ENCODE data around the gene MEIKIN. TPM values are rescaled to one million over a fixed set of nuclear protein-coding genes. Genes with fewer than 3 reads are reported as not detected.

Gene MEIKIN
- total RNA-seq, 2 experiments from 2014 or later, result not detected

- ChIA-PET POLR2A (interaction anchor here (0.7 kb wide), 1 partner anchor 918 kb away, joined by 4 read pairs; no protein-coding TSS in a partner anchor), CTCF (ENCODE audit: unreplicated experiment) (no interaction called here)
- DNase-seq (ENCODE audit: low spot score), result no peak
- H3K4me2 ChIP-seq (ENCODE audit: low read length), result no peak overlapping the region
- no peaks in the 10 kb centered on the region for H3K9me2 ChIP-seq (ENCODE audit: insufficient read depth, low read length)
- no peak overlapping the region for H3K4me3 ChIP-seq (ENCODE audit: low read depth, low read length, poor library complexity, severe bottlenecking)
- no peaks in the 10 kb centered on the region for H3K9me3 ChIP-seq (ENCODE audit: low read length)
- H2AFZ ChIP-seq (ENCODE audit: low read length), result no peak overlapping the region
- intact Hi-C loops (cut with micrococcal nuclease; ENCODE audit: unreplicated experiment), result no loop called here
- H3K79me2 ChIP-seq (ENCODE audit: insufficient read depth, low read depth, low read length), result no peaks in the 10 kb centered on the region
- H3K27ac ChIP-seq (ENCODE audit: low read depth, low read length, poor library complexity, severe bottlenecking), result no peak overlapping the region
- no peak for TF ChIP-seq CTCF (conservative IDR thresholded peaks at IDR 0.05; ENCODE audit: low read length)
- TF ChIP-seq EZH2phosphoT487 (IDR thresholded peaks at IDR 0.05; ENCODE audit: borderline replicate concordance, low read depth, low read length), result no peak
- H3K4me1 ChIP-seq (ENCODE audit: insufficient read depth, low read length, poor library complexity, severe bottlenecking), result no peaks in the 10 kb centered on the region
- no TSS peak for BruUV-seq (replicated peaks)
- no peaks in the 10 kb centered on the region for H4K20me1 ChIP-seq (ENCODE audit: insufficient read depth, low read length)
- no peaks in the 10 kb centered on the region for H3K36me3 ChIP-seq (ENCODE audit: insufficient read depth, low read length)
Measured at GRCh38 chr5:131939690-131940345, 5.6 kb downstream of the MEIKIN start.

GRCh38 chr5:131932235-131932634, 13.2 kb downstream of the MEIKIN start:
- intact Hi-C loops (cut with micrococcal nuclease; ENCODE audit: unreplicated experiment), result no loop called here
- H3K36me3 ChIP-seq (ENCODE audit: insufficient read depth, low read length), result no peaks in the 10 kb centered on the region
- H3K4me3 ChIP-seq (ENCODE audit: low read depth, low read length, poor library complexity, severe bottlenecking), result no peak overlapping the region
- no TSS peak for BruUV-seq (replicated peaks)
- no peaks in the 10 kb centered on the region for H4K20me1 ChIP-seq (ENCODE audit: insufficient read depth, low read length)
- DNase-seq (ENCODE audit: low spot score), result no peak
- TF ChIP-seq CTCF (conservative IDR thresholded peaks at IDR 0.05; ENCODE audit: low read length) (no peak), EZH2phosphoT487 (IDR thresholded peaks at IDR 0.05; ENCODE audit: borderline replicate concordance, low read depth, low read length) (no peak)
- no peak overlapping the region for H3K4me2 ChIP-seq (ENCODE audit: low read length)
- H3K9me3 ChIP-seq (ENCODE audit: low read length), result peaks cover 2% of the 10 kb centered on the region; the same call in 1 of the 2 replicates
- no peak overlapping the region for H3K27ac ChIP-seq (ENCODE audit: low read depth, low read length, poor library complexity, severe bottlenecking)
- no peak overlapping the region for H2AFZ ChIP-seq (ENCODE audit: low read length)
- no peaks in the 10 kb centered on the region for H3K9me2 ChIP-seq (ENCODE audit: insufficient read depth, low read length)
- POLR2A ChIA-PET, result interaction anchor here (0.7 kb wide), 1 partner anchor 444 kb away, joined by 3 read pairs; no protein-coding TSS in a partner anchor
- no peaks in the 10 kb centered on the region for H3K4me1 ChIP-seq (ENCODE audit: insufficient read depth, low read length, poor library complexity, severe bottlenecking)
- CTCF ChIA-PET (ENCODE audit: unreplicated experiment), result no interaction called here
- H3K79me2 ChIP-seq (ENCODE audit: insufficient read depth, low read depth, low read length), result no peaks in the 10 kb centered on the region

- no peaks in the 10 kb centered on the region for H3K9me2 ChIP-seq (ENCODE audit: insufficient read depth, low read length)
- POLR2A ChIA-PET, result no interaction called here
- intact Hi-C loops (cut with micrococcal nuclease; ENCODE audit: unreplicated experiment), result no loop called here
- no peaks in the 10 kb centered on the region for H3K4me1 ChIP-seq (ENCODE audit: insufficient read depth, low read length, poor library complexity, severe bottlenecking)
- CTCF ChIA-PET (ENCODE audit: unreplicated experiment), result no interaction called here
- DNase-seq (ENCODE audit: low spot score), result no peak
- no peak overlapping the region for H3K27ac ChIP-seq (ENCODE audit: low read depth, low read length, poor library complexity, severe bottlenecking)
- no TSS peak for BruUV-seq (replicated peaks)
- H3K79me2 ChIP-seq (ENCODE audit: insufficient read depth, low read depth, low read length), result no peaks in the 10 kb centered on the region
- no peak overlapping the region for H2AFZ ChIP-seq (ENCODE audit: low read length)
- H3K36me3 ChIP-seq (ENCODE audit: insufficient read depth, low read length), result no peaks in the 10 kb centered on the region
- no peak for TF ChIP-seq CTCF (conservative IDR thresholded peaks at IDR 0.05; ENCODE audit: low read length)
- TF ChIP-seq EZH2phosphoT487 (IDR thresholded peaks at IDR 0.05; ENCODE audit: borderline replicate concordance, low read depth, low read length), result no peak
- H3K4me2 ChIP-seq (ENCODE audit: low read length), result no peak overlapping the region
- peaks cover 17% of the 10 kb centered on the region for H3K9me3 ChIP-seq (ENCODE audit: low read length)
- H4K20me1 ChIP-seq (ENCODE audit: insufficient read depth, low read length), result no peaks in the 10 kb centered on the region
- H3K4me3 ChIP-seq (ENCODE audit: low read depth, low read length, poor library complexity, severe bottlenecking), result no peak overlapping the region
Measured at GRCh38 chr5:131928957-131929356, 16.5 kb downstream of the MEIKIN start.

All from OCI-LY7 (cell line).